Measurements from ENCODE around the gene TTC16. TPM values are rescaled to one million over a fixed set of nuclear protein-coding genes. Genes with fewer than 3 reads are reported as not detected.

The TTC16 gene, protein sequence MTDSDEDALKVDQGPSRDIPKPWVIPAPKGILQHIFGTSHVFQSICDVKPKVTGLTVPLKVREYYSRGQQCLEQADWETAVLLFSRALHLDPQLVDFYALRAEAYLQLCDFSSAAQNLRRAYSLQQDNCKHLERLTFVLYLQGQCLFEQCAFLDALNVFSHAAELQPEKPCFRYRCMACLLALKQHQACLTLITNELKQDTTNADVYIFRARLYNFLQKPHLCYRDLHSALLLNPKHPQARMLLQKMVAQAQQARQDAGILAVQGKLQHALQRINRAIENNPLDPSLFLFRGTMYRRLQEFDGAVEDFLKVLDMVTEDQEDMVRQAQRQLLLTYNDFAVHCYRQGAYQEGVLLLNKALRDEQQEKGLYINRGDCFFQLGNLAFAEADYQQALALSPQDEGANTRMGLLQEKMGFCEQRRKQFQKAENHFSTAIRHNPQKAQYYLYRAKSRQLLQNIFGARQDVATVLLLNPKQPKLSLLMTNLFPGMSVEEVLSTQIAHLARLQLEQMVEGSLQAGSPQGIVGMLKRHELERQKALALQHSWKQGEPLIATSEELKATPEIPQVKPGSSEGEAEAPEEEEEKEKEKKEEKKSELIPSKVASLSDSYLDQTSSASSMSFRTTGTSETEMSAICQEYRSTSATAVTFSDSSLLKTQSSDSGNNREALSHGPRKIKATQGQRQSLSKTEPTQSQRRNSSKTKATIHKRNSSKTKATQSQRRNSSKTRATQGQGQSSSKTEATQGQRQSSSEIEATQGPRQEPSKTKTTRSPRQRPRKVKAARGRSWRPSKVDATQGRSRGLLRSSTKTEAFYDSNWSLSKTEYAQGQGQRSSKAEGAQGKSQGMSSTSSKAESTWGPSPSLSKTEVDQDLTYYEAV
- under 1 TPM in 6 of 10 donors, not detected in 4; 0.03 to 0.16 (median 0.06) TPM for polyA plus RNA-seq (ENCODE audit: insufficient read length in 10 of 10)
- long read RNA-seq, donor 1 = 0 reads
- long read RNA-seq, donor 2 = 0 reads
- long read RNA-seq, donor 3 = 0 reads
- long read RNA-seq, donor 4 = 0 reads
- long read RNA-seq, donor 5 = 0 reads
- long read RNA-seq, donor 6 = 0 reads
- long read RNA-seq, donor 7 = 0 reads
- long read RNA-seq, donor 8 = 0 reads
- long read RNA-seq, donor 9 = 0 reads

DNA sequence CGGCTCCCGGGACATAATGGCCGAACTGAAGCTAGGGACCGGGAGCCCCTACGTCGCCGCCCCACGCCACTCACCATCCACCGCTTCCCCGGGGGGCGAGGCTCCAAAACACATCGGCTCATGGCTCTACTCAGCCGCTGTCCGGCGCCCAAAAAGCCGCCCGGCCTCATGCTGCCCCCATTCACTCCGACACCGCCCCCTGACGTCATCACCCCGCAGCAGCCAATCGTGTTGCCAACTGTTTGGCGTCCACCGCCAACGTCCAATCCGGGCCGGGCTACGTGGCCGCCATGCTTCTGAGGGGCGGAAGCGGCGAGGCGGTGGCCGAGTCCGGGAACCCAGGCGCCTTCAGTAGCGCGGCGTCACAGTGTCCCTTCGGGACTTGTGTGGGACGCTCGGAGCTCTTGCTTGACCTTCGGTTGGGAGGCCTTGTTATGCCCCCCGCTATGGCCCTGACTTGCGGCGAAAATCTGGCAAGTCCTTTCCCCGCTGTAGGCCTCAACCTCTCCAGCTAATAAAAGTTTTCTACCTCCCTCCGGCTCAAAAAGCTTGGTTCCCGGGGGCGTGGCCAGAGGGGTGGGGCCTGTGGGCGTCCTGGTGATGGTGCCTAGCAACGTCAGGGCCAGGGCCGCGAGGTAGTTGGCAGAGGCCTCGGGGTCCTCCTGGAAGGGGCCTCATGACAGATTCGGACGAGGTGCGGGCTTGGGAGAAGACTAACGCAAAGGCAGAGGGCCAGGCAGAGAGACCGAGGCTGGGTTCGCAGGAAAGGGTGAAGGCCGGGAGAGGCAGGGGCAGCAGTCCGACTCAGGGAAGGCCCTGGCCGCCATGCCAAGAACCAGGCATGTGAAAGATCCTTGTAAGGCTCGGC, at the start of gene TTC16, which contains the start of gene PTRH1:
Gene TTC16, plus strand, starts transcription at position 610 of the 868 bp plus-strand sequence. Its CDS starts 67 bp downstream, at position 677.
Gene PTRH1, minus strand, starts transcription at position 194 of the 868 bp plus-strand sequence. Its CDS starts 24 bp downstream, at position 170.
- peak; percentile 96 to 99 (median 98) for DNase-seq

DNA sequence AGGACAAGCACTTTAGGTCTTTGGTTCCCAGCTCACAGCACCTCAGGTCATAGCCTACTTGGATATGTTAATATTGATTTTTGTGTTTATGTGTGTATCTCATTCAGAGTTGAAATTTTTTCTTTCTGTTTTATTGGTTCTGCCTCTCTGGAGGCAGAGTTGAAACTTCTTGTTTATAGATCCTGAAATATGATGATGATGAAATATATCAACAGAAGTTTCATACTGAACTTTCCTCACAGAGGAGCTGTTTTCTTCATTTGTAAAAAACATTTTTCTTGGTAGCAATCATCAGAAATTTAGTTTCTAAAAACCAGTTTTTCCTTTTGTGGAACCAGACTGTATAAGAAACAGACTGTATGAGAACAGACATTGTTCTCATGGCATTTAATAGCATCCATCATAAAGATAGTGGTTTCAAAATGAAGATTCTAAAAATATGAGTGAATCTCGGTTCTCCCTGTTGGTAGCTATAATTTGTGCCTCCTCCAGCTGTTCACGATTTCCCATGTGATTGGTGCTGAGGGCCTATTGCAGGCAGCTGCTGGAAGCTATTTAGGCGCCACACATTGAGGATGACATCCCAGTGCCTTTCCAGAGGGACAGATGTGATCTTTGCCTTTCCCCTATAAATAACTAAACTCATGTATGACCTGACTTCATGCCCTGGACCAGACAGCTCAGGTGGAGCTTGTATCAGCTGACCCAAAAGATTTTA, 48.6 kb upstream of the TTC16 start:
- DNase-seq = peak in 1 of 3 donors; percentile 37

DNA sequence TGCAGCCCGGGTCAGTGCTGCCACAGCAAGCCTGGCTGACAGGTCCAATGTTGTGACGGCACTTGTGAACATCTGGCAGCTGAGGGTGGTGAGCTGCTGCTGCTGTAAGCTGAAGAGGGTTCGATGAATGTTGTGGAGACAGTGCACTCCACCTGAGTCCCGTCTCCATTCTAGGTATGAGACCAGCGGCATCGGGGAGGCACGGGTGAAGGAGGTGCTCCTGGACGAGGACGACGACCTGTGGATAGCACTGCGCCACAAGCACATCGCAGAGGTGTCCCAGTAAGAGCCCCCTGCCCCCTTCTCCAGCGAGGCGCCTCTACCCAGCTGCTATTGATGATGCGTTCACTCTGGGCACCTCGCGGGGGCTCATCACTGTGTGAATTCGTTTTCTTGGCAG, 48.0 kb upstream of the TTC16 start:
- no peak for DNase-seq

DNA sequence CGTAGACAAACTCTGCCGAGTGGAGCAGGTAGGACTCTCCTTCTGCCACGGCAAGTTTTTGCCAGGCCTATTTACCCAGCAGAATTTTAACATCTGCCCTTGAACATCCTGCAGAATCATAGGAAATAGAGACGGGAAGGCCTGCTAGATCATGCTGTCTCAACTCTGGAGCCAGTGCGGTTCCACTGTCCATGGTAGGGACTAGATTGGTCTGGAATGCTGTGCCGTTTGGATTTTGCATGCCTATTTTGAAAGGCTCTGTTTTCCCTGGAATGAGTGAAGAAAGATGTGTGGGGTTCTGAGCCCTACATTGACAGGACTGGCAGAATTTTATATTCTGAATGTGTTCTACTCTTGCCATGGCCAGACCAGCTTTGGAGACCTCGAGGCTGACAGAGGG, 42.6 kb upstream of the TTC16 start:
- DNase-seq = no peak

DNA sequence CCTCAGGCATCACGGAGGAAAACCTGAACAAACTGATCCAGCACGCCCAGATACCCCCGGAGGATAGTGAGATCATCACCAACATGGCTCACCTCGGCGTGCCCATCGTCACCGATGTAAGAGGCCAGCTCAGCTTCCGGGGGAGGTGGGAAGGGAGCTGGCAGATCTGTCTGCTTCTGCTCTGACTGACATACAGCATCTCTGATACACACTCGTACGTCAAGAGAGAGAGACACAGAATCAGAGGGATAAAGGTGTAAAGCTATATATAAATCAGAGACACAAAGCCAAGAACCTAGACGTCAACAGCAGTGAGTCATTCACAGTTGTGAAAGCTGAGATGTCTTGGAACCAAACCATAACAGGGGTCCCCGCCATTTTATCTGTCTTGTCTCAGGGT, 39.2 kb upstream of the TTC16 start:
- DNase-seq = no peak

DNA sequence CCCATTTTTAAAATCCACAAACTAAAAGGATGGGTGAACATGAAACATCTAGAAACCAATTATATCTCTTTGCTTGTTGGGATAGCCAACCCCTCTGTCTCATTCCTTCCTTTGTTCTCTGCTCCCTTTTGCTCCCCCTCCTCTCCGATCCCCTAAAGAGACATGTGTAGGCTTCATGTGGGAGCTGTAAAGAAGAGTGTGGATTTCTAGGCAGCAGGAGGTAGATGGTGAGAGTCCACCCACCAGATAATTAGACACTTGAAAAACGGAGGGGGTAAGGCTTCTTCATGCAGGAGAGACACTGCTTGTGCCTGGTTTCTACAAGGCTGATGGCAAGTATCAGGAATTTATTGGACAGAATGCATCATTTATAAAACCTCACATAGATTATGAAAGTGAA, 36.4 kb upstream of the TTC16 start:
- no peak for DNase-seq

DNA sequence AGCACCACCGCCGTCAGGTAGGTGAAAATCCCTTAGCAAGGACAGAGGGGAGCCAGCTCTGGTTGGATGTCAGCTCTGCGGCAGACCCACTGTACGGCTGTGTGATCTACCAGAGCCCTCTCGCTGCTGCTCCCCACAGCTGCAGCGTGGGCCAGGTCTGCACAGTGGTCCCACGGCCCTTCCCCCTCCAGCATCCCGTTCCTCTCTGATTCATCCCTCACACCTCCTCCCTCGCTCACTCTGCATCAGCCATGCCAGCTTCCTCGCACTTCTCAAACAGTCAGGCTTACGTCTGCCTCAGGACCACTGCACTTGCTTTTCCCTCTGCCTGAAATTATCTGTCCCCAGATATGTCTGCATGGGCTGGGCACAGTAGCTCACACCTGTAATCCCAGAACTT, 35.7 kb upstream of the TTC16 start:
- no peak for DNase-seq

DNA sequence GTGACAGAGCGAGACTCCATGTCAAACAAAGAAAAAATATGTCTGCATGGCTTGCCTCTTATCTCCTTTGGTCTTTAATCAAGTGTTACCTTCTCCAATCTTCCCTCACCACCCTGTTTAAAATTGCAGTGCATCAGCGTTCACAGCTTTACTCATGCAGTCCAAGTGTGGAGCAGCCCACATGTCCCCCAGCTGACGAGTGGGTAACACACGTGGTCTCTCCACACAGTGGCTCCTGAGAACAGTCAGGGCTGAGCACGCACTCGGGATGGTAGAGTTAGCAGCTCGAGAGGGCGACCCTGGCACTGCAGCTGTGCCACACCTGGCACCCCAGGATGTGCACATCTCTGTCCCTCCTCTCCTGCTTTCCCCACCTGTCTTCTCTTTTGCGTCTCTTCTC, 35.0 kb upstream of the TTC16 start:
- DNase-seq = no peak

DNA sequence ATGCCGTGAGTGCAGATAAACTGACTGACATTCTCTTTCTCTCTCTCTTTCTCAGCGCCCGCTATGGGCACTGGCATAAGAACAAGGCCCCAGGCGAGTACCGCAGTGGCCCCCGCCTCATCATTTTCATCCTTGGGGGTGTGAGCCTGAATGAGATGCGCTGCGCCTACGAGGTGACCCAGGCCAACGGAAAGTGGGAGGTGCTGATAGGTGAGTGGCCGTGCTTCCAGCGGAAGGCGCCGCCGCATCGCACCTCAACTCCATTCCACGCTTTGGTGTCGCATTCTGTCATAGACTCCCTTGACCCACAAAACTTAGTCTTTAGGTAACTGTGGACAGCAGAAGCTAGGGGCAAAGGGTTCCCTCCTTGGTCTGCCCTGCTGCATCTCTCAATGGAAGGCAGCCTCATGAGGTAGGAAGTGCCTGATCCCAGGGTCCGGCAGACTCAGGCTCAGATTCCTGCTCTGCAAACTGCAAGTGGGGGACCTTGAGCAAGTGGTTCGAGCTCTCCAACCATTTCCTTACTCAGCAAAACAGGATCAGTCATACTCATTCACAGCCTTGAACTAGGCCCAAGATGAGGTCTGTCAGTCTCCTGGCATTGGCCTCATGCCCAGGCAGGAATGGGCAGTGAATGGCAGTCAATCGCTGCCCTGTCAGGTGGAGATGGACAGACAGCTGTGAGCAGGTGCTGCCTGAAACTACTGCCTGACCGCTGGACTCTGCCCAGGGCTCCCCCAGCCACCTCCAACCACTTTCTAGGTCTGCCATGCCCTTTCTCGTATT, 33.3 kb upstream of the TTC16 start:
- no peak for DNase-seq

DNA sequence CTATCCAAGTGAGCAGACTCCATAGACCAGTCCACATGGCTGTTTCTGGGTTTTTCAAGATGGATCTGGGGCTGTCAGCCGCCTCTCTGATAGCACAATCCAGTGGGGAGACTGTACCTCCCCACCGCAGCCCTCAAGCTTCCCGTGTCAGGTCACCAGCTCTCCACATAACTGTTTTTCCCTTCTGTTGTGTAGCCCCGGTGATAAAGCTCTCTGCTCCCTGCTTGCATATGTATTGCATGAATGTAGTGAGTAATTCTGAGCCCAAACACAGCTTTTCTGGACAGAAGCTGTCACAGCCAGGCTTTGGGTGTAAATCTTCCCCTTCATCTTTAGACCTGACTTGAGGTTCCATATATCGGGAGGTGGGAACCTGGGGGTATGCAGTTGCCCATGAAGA, 32.2 kb upstream of the TTC16 start:
- DNase-seq = no peak

DNA sequence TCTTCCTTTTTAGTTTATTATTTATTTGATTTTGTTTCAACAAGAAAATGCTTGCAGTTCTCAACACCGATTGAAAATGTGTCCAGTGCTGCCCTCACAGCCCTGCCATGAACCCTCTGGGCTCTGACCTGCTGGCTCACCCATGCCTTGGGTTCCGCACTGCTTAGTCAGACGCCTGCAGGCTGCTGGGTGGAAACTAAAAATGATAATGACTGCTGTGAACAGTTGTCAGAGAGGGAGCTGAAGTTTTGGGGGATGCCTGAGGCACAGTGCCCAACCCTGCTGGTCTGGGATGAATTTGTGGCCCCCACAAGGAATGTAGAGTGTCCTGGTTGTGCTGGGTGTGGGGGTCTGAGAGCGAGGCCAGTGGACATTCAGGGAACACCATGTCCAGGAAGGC, 31.3 kb upstream of the TTC16 start:
- no peak for DNase-seq

DNA sequence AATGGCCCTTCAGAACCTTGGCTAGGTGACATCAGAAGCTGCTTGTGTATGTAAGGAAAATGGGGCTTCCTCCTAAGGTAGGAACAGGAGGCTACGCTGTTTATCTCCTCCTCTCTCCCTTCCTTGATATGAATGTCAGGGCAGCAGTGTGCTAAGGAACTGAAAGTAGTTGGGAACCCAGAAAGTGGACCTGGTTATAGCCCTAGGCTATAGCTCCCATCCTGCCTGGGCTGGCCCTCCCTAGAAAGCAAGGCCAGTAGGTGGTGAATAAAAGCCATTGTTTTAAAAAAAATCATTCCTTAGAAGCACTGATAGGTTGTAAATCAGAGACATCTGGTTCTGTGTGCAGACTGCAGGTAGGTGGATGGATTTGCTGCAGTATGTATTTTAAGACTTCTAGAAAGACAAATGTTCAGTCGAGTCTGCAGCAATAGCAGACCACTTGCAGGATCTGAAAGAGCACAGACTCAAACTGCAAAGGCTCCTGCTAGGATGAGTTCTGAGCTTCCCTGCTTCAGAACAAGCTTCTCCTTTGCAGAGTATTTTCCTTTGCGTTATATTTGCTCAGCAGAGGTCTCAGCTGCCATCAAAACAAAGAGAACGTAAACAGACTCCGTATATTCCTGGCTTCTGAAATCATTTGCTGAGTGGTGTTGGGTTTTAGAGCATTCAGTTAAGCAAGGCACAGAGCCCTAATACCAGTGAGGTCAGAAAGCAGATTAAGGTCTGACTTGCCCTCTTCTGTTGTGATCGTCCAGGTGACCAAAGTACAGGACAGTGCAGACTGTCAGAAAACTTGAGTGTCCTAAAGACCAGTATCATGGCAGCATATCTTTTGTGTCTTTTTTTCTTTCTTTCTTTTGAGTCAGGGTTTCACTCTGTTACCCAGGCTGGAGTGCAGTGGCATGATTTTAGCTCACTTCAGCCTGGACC, 29.2 kb upstream of the TTC16 start:
- DNase-seq = no peak

DNA sequence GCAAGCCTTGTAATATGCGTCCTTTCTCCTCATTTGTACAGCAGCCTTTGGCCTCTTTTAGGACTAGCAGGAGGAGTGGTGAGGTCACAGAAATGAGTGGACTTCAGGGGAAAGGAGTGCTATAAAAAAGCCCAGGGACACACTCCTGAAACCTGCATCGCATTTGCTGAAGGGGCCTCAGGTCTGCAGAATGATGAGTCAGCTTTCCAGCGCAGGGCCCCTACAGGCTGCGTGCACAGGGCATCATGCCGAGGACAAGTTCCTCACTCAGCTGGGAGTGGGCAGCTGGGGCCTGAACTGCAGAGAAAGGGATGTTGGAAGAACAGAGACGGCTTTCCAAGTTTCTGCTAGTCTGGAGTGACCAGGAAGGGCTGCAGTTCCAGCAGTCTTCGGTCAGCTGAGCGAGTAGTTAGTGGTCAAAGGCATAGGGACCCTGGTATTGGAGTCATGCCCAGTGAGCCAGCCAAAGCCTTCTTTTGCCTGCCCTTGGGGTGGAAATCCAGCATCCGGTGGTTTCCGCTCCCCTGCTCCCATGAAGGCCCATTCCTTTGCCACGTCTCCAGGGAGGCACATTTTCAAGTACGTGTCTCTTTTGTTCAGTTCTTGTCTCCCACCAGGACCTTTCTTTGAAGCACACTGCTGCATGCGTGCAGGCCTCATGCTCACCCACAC, 26.4 kb upstream of the TTC16 start:
- DNase-seq = no peak

DNA sequence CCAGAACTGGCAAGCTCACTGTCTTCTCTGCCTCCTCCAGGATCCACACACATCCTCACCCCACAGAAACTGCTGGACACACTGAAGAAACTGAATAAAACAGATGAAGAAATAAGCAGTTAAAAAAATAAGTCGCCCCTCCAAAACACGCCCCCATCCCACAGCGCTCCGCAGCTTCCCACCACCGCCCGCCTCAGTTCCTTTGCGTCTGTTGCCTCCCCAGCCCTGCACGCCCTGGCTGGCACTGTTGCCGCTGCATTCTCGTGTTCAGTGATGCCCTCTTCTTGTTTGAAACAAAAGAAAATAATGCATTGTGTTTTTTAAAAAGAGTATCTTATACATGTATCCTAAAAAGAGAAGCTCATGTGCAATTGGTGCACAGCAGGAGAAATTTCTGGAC, 25.1 kb upstream of the TTC16 start:
- DNase-seq = no peak

DNA sequence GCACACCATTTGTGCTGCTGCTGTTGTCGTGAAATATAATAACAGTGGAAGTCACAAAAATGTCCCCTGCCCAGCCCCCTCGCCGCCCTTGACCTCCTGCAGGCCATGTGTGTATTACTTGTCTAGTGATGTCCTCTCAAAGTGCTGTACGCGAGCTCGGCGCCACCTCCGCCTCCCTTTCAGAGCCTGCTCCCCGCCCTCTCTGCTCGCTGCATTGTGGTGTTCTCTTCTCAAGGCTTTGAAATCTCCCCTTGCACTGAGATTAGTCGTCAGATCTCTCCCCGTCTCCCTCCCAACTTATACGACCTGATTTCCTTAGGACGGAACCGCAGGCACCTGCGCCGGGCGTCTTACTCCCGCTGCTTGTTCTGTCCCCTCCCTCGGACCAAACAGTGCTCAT, 23.8 kb upstream of the TTC16 start:
- DNase-seq = no peak

DNA sequence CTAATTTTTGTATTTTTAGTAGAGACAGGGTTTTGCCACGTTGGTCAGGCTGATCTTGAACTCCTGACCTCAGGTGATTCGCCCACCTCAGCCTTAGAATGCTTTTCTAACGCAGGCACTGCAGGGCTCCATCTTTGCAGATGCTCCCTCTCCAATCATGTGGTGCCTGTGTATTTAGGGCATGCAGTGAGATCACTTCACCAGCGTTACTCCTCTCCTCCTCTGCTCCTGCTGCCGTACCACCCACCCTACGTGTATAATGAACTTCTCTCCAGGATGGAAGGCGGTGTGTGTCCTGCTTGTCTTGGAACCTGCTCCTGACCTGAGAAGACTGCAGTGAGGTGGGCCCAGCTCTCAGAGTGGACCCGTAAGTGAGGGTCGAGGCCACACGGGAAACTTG, 22.7 kb upstream of the TTC16 start:
- no peak for DNase-seq

DNA sequence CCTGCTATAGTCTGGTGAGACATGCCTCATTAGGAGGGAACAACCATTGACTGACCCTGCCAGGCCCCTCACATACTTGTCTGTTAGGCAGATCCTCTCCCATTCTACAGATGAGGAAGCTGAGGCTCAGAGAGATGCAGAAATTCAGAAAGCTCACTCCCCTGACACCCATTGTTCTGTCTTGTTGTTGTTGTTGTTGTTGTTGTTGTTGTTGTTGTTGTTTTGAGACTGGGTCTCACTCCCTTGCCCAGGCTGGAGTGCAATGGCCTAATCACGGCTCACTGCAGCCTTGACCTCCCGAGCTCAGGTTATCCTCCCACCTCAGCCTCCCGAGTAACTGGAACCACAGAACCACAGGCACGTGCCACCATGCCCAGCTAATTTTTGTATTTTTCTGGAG, 22.2 kb upstream of the TTC16 start:
- no peak for DNase-seq

Measured in muscle of back (tissue), 13 donors.